Measurements from ENCODE around the gene SPHK2. TPM values are rescaled to one million over a fixed set of nuclear protein-coding genes. Genes with fewer than 3 reads are reported as not detected.

SPHK2 gene
- polyA plus RNA-seq, 1 of the 3 experiments (the other 2 are of a cell fraction): 14.8 TPM

- peak; percentile 93 for DNase-seq
- WGBS (ENCODE audit: low lambda C conversion rate): 11% methylated on average over 29 of the region's 29 CpGs
- H3K27ac ChIP-seq (ENCODE audit: low read depth in 2 of 2, low read length in 1 of 2): peak overlapping the region; percentile 99
These were observed 18.9 kb downstream of the SPHK2 start for GRCh38 chr19:48637948-48638830.

More at GRCh38 chr19:48637948-48638830, 18.9 kb downstream of the SPHK2 start:
- ChIA-PET CTCF (interaction anchor here (0.7 to 1.3 kb wide), 2 partner anchors 50 to 508 kb away, joined by 3 to 4 read pairs; no protein-coding TSS in a partner anchor), POLR2A (no interaction called here)
- H3K4me3 ChIP-seq (ENCODE audit: low read depth in 2 of 2, low read length in 1 of 2): peak overlapping the region; percentile 52 to 74
- peak overlapping the region; percentile 89 for H2AFZ ChIP-seq (ENCODE audit: low read depth)
- peaks cover 25 to 35% of the 10 kb centered on the region in 2 experiments for H3K4me1 ChIP-seq (ENCODE audit: control insufficient read depth in 1 of 2, insufficient read depth in 2 of 2, low read depth in 1 of 2, low read length in 1 of 2)
- H3K27me3 ChIP-seq (ENCODE audit: insufficient read depth): no peaks in the 10 kb centered on the region
- H4K20me1 ChIP-seq (ENCODE audit: insufficient read depth): no peaks in the 10 kb centered on the region
- H3K4me2 ChIP-seq: peak overlapping the region; percentile 99
- peaks cover 0 to 5% of the 10 kb centered on the region in 2 experiments for H3K36me3 ChIP-seq (replicated peaks in 1 of 2; ENCODE audit: control insufficient read depth in 1 of 2, insufficient read depth in 2 of 2, low read length in 1 of 2)
- peaks cover 30% of the 10 kb centered on the region for H3F3A ChIP-seq (replicated peaks; ENCODE audit: insufficient read depth)
- no peaks in the 10 kb centered on the region; the same call in 1 of the 2 replicates for H3K79me2 ChIP-seq (ENCODE audit: insufficient read depth)
- peak overlapping the region; percentile 96 for H3K9ac ChIP-seq
- TF ChIP-seq RCOR1 (IDR thresholded peaks at IDR 0.05; ENCODE audit: low read length) (no peak), CHD2 (IDR thresholded peaks at IDR 0.05; ENCODE audit: low read length, partially characterized antibody) (peak; percentile 49), EP300 (IDR thresholded peaks at IDR 0.05; ENCODE audit: borderline replicate concordance in 1 of 2, low read depth in 1 of 2, low read length in 1 of 2) (0 out of 4 replicates have a peak, but pooled peaks of 1 of the 2 experiments have one; percentile 13), TAF1 (IDR thresholded peaks at IDR 0.05; ENCODE audit: borderline replicate concordance, low read depth, low read length) (peak; percentile 67; the same call in 1 of the 2 replicates), IRF3 (IDR thresholded peaks at IDR 0.05; ENCODE audit: low read depth, low read length) (no peak), POLR2AphosphoS5 (IDR thresholded peaks at IDR 0.05; ENCODE audit: low read depth, low read length) (peak; percentile 69; the same call in 1 of the 2 replicates), TCF12 (IDR thresholded peaks at IDR 0.05) (no peak), SIN3A (IDR thresholded peaks at IDR 0.05; ENCODE audit: borderline replicate concordance, low read depth, low read length) (peak; percentile 62; the same call in 1 of the 2 replicates), REST (IDR thresholded peaks at IDR 0.05; ENCODE audit: low read depth, low read length) (peak; percentile 24; the same call in 1 of the 2 replicates), CTCF (IDR thresholded peaks at IDR 0.05) (peak; percentile 44)
- no peaks in the 10 kb centered on the region for H3K9me3 ChIP-seq
- H3K9me2 ChIP-seq: no peaks in the 10 kb centered on the region

Data from SK-N-SH (cell line).